Panc1 (cell line): ENCODE results near the gene PEX5L. TPM values are rescaled to one million over a fixed set of nuclear protein-coding genes. Genes with fewer than 3 reads are reported as not detected.

Experiments
- ATAC-seq: fragments of 200-7000 bp; cut with Tn5 transposase; 2 replicates; pipeline ENCODE4 v1.9.1; 2020; ENCODE audit warnings: mild to moderate bottlenecking, moderate library complexity
- BruUV-seq: library from RNA; stranded (reverse); fragments of 400-500 nt; replicated peaks from 2 replicates; lab custom pipeline; 2021; lab: Mats Ljungman, UMichigan
- CTCF ChIA-PET: fragments of 300-600 bp; sonication (Branson Sonifier 250); formaldehyde crosslinking; loops from one replicate; lab custom pipeline; 2022; ENCODE audit warnings: antibody characterized with exemption; lab: Charles Lee
- POLR2A ChIA-PET: fragments of 300-600 bp; sonication (Branson Sonifier 250); formaldehyde crosslinking; loops from one replicate; lab custom pipeline; 2022; ENCODE audit warnings: antibody characterized with exemption; lab: Charles Lee
- DNase-seq: peaks from one replicate; pipeline ENCODE4 v3.0.0-alpha.2; 2010; ENCODE audit warnings: low read depth, low spot score
- H3K27ac ChIP-seq: 2 replicates; pipeline ENCODE4 v1.5.1; 2011; ENCODE audit warnings: mild to moderate bottlenecking, low read length, inconsistent platforms
- H3K27me3 ChIP-seq: fragments of 200-500 bp; sonication (Bioruptor generic); 2 replicates; pipeline ENCODE4 v1.6.0; 2014; ENCODE audit warnings: low read length, inconsistent platforms; ENCODE audit not compliant: control insufficient read depth, insufficient read depth
- H3K36me3 ChIP-seq: fragments of 200-500 bp; sonication (Bioruptor generic); 2 replicates; pipeline ENCODE4 v1.5.1; 2014; ENCODE audit warnings: inconsistent platforms, mild to moderate bottlenecking, low read length, moderate library complexity; ENCODE audit not compliant: control insufficient read depth, insufficient read depth
- H3K4me1 ChIP-seq: 2 replicates; pipeline ENCODE4 v1.5.1; 2011; ENCODE audit warnings: inconsistent platforms, mild to moderate bottlenecking, low read length, moderate library complexity; ENCODE audit not compliant: control insufficient read depth, insufficient read depth
- H3K4me3 ChIP-seq, 2 experiments: 2 replicates each; pipeline ENCODE4 v1.5.1; 2011 to 2012; ENCODE audit warnings: low read depth in 2 of 2, low read length in 2 of 2, mild to moderate bottlenecking in 2 of 2, inconsistent platforms in 1 of 2, moderate library complexity in 1 of 2
- H3K9me3 ChIP-seq: fragments of 200-500 bp; sonication (Bioruptor generic); 2 replicates; pipeline ENCODE4 v1.5.1; 2014; ENCODE audit warnings: low read depth, mild to moderate bottlenecking, inconsistent platforms, low read length, moderate library complexity; ENCODE audit not compliant: control insufficient read depth, insufficient read depth
- POLR2AphosphoS5 ChIP-seq: IDR thresholded peaks from 2 replicates; pipeline ENCODE4 v1.6.1; 2012; ENCODE audit warnings: mild to moderate bottlenecking, low read depth, low read length, moderate library complexity
- SIN3A ChIP-seq: IDR thresholded peaks from 2 replicates; pipeline ENCODE4 v1.6.1; 2012; ENCODE audit warnings: low read depth, mild to moderate bottlenecking, low read length, moderate library complexity, borderline replicate concordance; ENCODE audit not compliant: insufficient read depth
- TCF7L2 ChIP-seq: IDR thresholded peaks from 2 replicates; pipeline ENCODE4 v1.6.1; 2011; ENCODE audit warnings: mild to moderate bottlenecking, low read depth, low read length, inconsistent platforms
- in situ Hi-C: cut with HindIII; loops from 2 replicates; pipeline ENCODE4 v1.10.0; 2016; ENCODE audit warnings: low sequenced_read_pairs, low pct_unique_long_range_greater_than_20kb
- intact Hi-C: fragments of 100-400 bp; cut with micrococcal nuclease; formaldehyde crosslinking; loops from one replicate; pipeline ENCODE4 v1.10.0; 2022; ENCODE audit not compliant: unreplicated experiment
- total RNA-seq: library from RNA; stranded (reverse); gene quantifications from one replicate; pipeline ENCODE4 v1.2.1, GENCODE V29; 2021; ENCODE audit not compliant: unreplicated experiment
- TF ChIP-seq, protein P1 (sequence below), 2 experiments: IDR thresholded peaks; 2 replicates each; pipeline ENCODE4 v1.6.1; 2011 to 2012; ENCODE audit warnings: low read depth in 2 of 2, control low read depth in 1 of 2, low read length in 1 of 2, mild to moderate bottlenecking in 1 of 2, moderate library complexity in 1 of 2; ENCODE audit not compliant: insufficient read depth in 1 of 2
- TF ChIP-seq, protein P2 (sequence below): fragments of 450-650 bp; IDR thresholded peaks from 2 replicates; pipeline ENCODE4 v1.5.1; 2017; ENCODE audit warnings: mild to moderate bottlenecking

The PEX5L gene
- total RNA-seq, 1 experiment from 2014 or later, result 0.23 TPM

DNA sequence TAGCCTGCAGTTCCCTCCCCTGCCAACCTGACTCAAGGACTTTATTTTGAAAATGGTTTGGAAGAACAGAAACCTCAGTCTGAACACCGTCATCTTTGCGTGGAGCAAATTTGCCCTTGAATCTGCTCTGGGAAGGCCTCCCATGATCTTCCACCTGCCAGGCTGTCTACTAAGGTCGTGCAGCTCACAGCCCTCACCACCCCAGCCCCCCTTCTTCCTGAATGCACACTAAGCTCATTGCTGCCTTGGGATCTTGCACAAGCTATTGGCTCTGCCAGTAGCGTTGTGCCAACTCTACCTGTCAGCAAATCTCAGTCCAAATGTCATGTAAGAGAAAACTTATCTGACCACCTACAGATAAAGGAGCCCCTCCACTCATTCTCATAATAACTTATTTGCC, 242.4 kb downstream of the PEX5L start:
- Histone ChIP-seq H3K4me3 (no peak overlapping the region), H3K27ac (no peak overlapping the region), H3K27me3 (no peaks in the 10 kb centered on the region), H3K4me1 (no peaks in the 10 kb centered on the region), H3K9me3 (no peaks in the 10 kb centered on the region), H3K36me3 (no peaks in the 10 kb centered on the region)
- no peak for ATAC-seq
- CTCF ChIA-PET, result no interaction called here
- in situ Hi-C loops, result no loop called here
- intact Hi-C loops, result no loop called here
- no peak for DNase-seq
- POLR2A ChIA-PET, result no interaction called here
- BruUV-seq, result no TSS peak
- TF ChIP-seq, protein P1, sequence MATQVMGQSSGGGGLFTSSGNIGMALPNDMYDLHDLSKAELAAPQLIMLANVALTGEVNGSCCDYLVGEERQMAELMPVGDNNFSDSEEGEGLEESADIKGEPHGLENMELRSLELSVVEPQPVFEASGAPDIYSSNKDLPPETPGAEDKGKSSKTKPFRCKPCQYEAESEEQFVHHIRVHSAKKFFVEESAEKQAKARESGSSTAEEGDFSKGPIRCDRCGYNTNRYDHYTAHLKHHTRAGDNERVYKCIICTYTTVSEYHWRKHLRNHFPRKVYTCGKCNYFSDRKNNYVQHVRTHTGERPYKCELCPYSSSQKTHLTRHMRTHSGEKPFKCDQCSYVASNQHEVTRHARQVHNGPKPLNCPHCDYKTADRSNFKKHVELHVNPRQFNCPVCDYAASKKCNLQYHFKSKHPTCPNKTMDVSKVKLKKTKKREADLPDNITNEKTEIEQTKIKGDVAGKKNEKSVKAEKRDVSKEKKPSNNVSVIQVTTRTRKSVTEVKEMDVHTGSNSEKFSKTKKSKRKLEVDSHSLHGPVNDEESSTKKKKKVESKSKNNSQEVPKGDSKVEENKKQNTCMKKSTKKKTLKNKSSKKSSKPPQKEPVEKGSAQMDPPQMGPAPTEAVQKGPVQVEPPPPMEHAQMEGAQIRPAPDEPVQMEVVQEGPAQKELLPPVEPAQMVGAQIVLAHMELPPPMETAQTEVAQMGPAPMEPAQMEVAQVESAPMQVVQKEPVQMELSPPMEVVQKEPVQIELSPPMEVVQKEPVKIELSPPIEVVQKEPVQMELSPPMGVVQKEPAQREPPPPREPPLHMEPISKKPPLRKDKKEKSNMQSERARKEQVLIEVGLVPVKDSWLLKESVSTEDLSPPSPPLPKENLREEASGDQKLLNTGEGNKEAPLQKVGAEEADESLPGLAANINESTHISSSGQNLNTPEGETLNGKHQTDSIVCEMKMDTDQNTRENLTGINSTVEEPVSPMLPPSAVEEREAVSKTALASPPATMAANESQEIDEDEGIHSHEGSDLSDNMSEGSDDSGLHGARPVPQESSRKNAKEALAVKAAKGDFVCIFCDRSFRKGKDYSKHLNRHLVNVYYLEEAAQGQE (IDR thresholded peaks at IDR 0.05; ENCODE audit: insufficient read depth in 1 of 2, low read depth in 2 of 2, low read length in 1 of 2), result no peak
- TF ChIP-seq, protein P2, sequence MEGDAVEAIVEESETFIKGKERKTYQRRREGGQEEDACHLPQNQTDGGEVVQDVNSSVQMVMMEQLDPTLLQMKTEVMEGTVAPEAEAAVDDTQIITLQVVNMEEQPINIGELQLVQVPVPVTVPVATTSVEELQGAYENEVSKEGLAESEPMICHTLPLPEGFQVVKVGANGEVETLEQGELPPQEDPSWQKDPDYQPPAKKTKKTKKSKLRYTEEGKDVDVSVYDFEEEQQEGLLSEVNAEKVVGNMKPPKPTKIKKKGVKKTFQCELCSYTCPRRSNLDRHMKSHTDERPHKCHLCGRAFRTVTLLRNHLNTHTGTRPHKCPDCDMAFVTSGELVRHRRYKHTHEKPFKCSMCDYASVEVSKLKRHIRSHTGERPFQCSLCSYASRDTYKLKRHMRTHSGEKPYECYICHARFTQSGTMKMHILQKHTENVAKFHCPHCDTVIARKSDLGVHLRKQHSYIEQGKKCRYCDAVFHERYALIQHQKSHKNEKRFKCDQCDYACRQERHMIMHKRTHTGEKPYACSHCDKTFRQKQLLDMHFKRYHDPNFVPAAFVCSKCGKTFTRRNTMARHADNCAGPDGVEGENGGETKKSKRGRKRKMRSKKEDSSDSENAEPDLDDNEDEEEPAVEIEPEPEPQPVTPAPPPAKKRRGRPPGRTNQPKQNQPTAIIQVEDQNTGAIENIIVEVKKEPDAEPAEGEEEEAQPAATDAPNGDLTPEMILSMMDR, result no peak
- no peak for TF ChIP-seq SIN3A
- TF ChIP-seq TCF7L2, result no peak
- TF ChIP-seq POLR2AphosphoS5, result no peak

DNA sequence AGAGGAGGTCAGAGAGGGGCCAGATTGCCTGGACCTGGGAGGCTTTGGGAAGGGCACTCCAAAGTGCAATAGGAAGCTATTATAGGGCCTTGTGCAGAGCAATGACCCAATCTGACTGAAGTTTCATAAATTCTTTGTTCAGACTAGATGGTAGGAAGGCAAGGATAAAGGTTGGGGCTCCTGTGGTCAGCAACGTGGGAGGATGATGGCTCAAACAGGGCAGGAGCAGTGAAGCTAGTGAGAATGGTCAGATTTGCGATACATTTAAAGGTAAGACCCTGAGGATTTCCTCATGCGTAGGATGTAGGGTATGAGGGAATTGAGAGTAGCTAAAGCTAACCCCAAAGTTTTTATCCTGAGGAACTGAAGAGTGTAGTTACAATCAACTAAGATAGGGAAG, 244.9 kb downstream of the PEX5L start:
- no peaks in the 10 kb centered on the region for H3K27me3 ChIP-seq
- CTCF ChIA-PET, result interaction anchor here (0.6 kb wide), 1 partner anchor 800 kb away, joined by 3 read pairs; no protein-coding TSS in a partner anchor
- intact Hi-C loops, result no loop called here
- TF ChIP-seq, protein P1 (IDR thresholded peaks at IDR 0.05; ENCODE audit: insufficient read depth in 1 of 2, low read depth in 2 of 2, low read length in 1 of 2), result no peak
- TF ChIP-seq TCF7L2 (no peak), SIN3A (no peak), POLR2AphosphoS5 (no peak)
- TF ChIP-seq, protein P2, result no peak
- in situ Hi-C loops, result no loop called here
- BruUV-seq, result no TSS peak
- no peaks in the 10 kb centered on the region for H3K36me3 ChIP-seq
- DNase-seq (no peak), ATAC-seq (no peak)
- H3K9me3 ChIP-seq, result no peaks in the 10 kb centered on the region
- H3K4me3 ChIP-seq, result no peak overlapping the region
- H3K4me1 ChIP-seq, result no peaks in the 10 kb centered on the region
- H3K27ac ChIP-seq, result no peak overlapping the region
- POLR2A ChIA-PET, result no interaction called here
